Measurements from ENCODE around the gene CENPU. TPM values are rescaled to one million over a fixed set of nuclear protein-coding genes. Genes with fewer than 3 reads are reported as not detected.

Gene CENPU
- total and polyA plus RNA-seq, 2 of the 13 experiments (the other 11 are each of a cell fraction or from before 2014, with no cell fraction given), result 11.7 to 35.8 TPM

GRCh38 chr4:184695178-184695896 lies 38.6 kb downstream of the CENPU start:
- no peak for FAIRE-seq
- Histone ChIP-seq H3K79me2 (ENCODE audit: insufficient read depth, low read length) (no peaks in the 10 kb centered on the region), H3K9ac (ENCODE audit: insufficient read depth, low read depth, low read length) (no peak overlapping the region), H3K27me3 (ENCODE audit: control insufficient read depth in 1 of 2, insufficient read depth in 2 of 2, low read length in 2 of 2) (no peaks in the 10 kb centered on the region), H3K9me3 (ENCODE audit: low read length) (no peaks in the 10 kb centered on the region), H2AFZ (ENCODE audit: low read length) (no peak overlapping the region), H4K20me1 (ENCODE audit: insufficient read depth, low read length) (no peaks in the 10 kb centered on the region), H3K27ac (ENCODE audit: extremely low read length, insufficient read depth, low read length) (no peak overlapping the region), H3K4me1 (ENCODE audit: insufficient read depth, low read length) (no peaks in the 10 kb centered on the region), H3K4me3 (replicated peaks in 1 of 3; ENCODE audit: insufficient read depth in 1 of 3, low read depth in 2 of 3, low read length in 3 of 3) (no peak overlapping the region), H3K4me2 (ENCODE audit: low read depth, low read length) (no peak overlapping the region), H3K36me3 (replicated peaks in 1 of 2; ENCODE audit: control insufficient read depth in 1 of 2, insufficient read depth in 2 of 2, low read length in 2 of 2) (peaks cover 3 to 42% of the 10 kb centered on the region in 2 experiments)
- DNase-seq (ENCODE audit: low spot score), result no peak
- ChIA-PET POLR2A (no interaction called here), CTCF (ENCODE audit: low intra/inter-chr PET ratio, low total read pairs) (no interaction called here)
- BruUV-seq (replicated peaks), result no TSS peak
- 90% methylated on average over 3 of the region's 3 CpGs for WGBS (ENCODE audit: low lambda C conversion rate)
- no peak for ATAC-seq
- in situ Hi-C loops (cut with HindIII; ENCODE audit: extremely low pct_ligation_motif_present, low pct_unique_long_range_greater_than_20kb), result no loop called here
- intact Hi-C loops (cut with micrococcal nuclease; ENCODE audit: unreplicated experiment), result loop anchor here (5.0 kb wide), 1 partner anchor 983 kb away; no protein-coding TSS in a partner anchor
- TF ChIP-seq, protein P1, sequence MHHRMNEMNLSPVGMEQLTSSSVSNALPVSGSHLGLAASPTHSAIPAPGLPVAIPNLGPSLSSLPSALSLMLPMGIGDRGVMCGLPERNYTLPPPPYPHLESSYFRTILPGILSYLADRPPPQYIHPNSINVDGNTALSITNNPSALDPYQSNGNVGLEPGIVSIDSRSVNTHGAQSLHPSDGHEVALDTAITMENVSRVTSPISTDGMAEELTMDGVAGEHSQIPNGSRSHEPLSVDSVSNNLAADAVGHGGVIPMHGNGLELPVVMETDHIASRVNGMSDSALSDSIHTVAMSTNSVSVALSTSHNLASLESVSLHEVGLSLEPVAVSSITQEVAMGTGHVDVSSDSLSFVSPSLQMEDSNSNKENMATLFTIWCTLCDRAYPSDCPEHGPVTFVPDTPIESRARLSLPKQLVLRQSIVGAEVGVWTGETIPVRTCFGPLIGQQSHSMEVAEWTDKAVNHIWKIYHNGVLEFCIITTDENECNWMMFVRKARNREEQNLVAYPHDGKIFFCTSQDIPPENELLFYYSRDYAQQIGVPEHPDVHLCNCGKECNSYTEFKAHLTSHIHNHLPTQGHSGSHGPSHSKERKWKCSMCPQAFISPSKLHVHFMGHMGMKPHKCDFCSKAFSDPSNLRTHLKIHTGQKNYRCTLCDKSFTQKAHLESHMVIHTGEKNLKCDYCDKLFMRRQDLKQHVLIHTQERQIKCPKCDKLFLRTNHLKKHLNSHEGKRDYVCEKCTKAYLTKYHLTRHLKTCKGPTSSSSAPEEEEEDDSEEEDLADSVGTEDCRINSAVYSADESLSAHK (CRISPR knock-in tag; IDR thresholded peaks at IDR 0.05; ENCODE audit: borderline replicate concordance), result no peak
- TF ChIP-seq RBM22 (optimal IDR thresholded peaks at IDR 0.05; ENCODE audit: low read length) (no peak), TOE1 (CRISPR knock-in tag; IDR thresholded peaks at IDR 0.05) (no peak), SKI (IDR thresholded peaks at IDR 0.05; ENCODE audit: partially characterized antibody) (no peak), DPF2 (CRISPR knock-in tag; IDR thresholded peaks at IDR 0.05; ENCODE audit: borderline replicate concordance, low read depth) (no peak), ATF7 (IDR thresholded peaks at IDR 0.05) (no peak), ATF7 (CRISPR knock-in tag; IDR thresholded peaks at IDR 0.05) (no peak), FOXK1 (CRISPR knock-in tag; IDR thresholded peaks at IDR 0.05; ENCODE audit: borderline replicate concordance, low read depth) (no peak), ZNF407 (CRISPR knock-in tag; IDR thresholded peaks at IDR 0.05; ENCODE audit: not compliant biosample characterization) (no peak)
